GM19395 (cell line): ENCODE results near the gene SLC38A10.

Experiments
- ATAC-seq: cut with Tn5 transposase; IDR thresholded peaks from one replicate; pipeline ENCODE4 v1.9.1; 2021; ENCODE audit warnings: mild to moderate bottlenecking, moderate library complexity; ENCODE audit not compliant: unreplicated experiment

Gene SLC38A10

GRCh38 chr17:81279278-81280275, 15.5 kb downstream of the SLC38A10 start:
- ATAC-seq = no peak

GRCh38 chr17:81278831-81279230, 16.3 kb downstream of the SLC38A10 start:
- ATAC-seq = no peak

- no peak for ATAC-seq
These were observed 17.0 kb downstream of the SLC38A10 start for GRCh38 chr17:81277946-81278693.

- ATAC-seq = no peak
These were observed 17.7 kb downstream of the SLC38A10 start for GRCh38 chr17:81277421-81277820.

- ATAC-seq = no peak
These were observed 18.3 kb downstream of the SLC38A10 start for GRCh38 chr17:81276781-81277180.

- ATAC-seq = no peak
These were observed 20.6 kb downstream of the SLC38A10 start for GRCh38 chr17:81274471-81274855.

GRCh38 chr17:81273698-81274470, 21.2 kb downstream of the SLC38A10 start:
- no peak for ATAC-seq

- ATAC-seq = no peak
These were observed 22.5 kb downstream of the SLC38A10 start for GRCh38 chr17:81272616-81273015.

- ATAC-seq = no peak
These were observed 23.9 kb downstream of the SLC38A10 start for GRCh38 chr17:81271226-81271625.

GRCh38 chr17:81270279-81270678, 24.8 kb downstream of the SLC38A10 start:
- no peak for ATAC-seq

- no peak for ATAC-seq
These were observed 27.6 kb downstream of the SLC38A10 start for GRCh38 chr17:81267390-81268067.

GRCh38 chr17:81265576-81265975, 29.5 kb downstream of the SLC38A10 start:
- ATAC-seq = no peak

GRCh38 chr17:81264640-81265039, 30.5 kb downstream of the SLC38A10 start:
- no peak for ATAC-seq

GRCh38 chr17:81263371-81264181, 31.5 kb downstream of the SLC38A10 start:
- ATAC-seq = no peak

GRCh38 chr17:81261582-81262336, 33.3 kb downstream of the SLC38A10 start:
- ATAC-seq = no peak

- ATAC-seq = no peak
These were observed 34.0 kb downstream of the SLC38A10 start for GRCh38 chr17:81261096-81261495.

GRCh38 chr17:81260641-81261040, 34.5 kb downstream of the SLC38A10 start:
- no peak for ATAC-seq

GRCh38 chr17:81260171-81260570, 34.9 kb downstream of the SLC38A10 start:
- ATAC-seq = no peak

GRCh38 chr17:81259058-81259605, 36.0 kb downstream of the SLC38A10 start:
- no peak for ATAC-seq
